ENCODE measurements around the gene ZNF274. TPM values are rescaled to one million over a fixed set of nuclear protein-coding genes. Genes with fewer than 3 reads are reported as not detected.
A peak's percentile ranks its signal among the peaks of the same experiment; 100 is the strongest.

Gene ZNF274
- total and polyA plus RNA-seq, 2 of the 8 experiments (the other 6 are each of a cell fraction or from before 2014, with no cell fraction given), result 13.3 to 25.1 TPM

GRCh38 chr19:58183817-58184215 lies 955 bp downstream of the ZNF274 start (continued):
- no peak for TF ChIP-seq CTCF (IDR thresholded peaks at IDR 0.05; ENCODE audit: control extremely low read depth in 1 of 3, insufficient read depth in 1 of 3, low read depth in 1 of 3, low read length in 3 of 3)
- TF ChIP-seq NRF1 (IDR thresholded peaks at IDR 0.05; ENCODE audit: low read depth, low read length), result no peak
- no peak for TF ChIP-seq JUN (IDR thresholded peaks at IDR 0.05; ENCODE audit: low read depth, low read length)
- no peak for TF ChIP-seq PHF8 (conservative IDR thresholded peaks at IDR 0.05; ENCODE audit: low read depth, low read length)
- TF ChIP-seq RAD21 (IDR thresholded peaks at IDR 0.05 in 1 of 2, conservative IDR thresholded peaks at IDR 0.05 in 1 of 2; ENCODE audit: low read depth in 2 of 2, low read length in 2 of 2), result no peak
- TF ChIP-seq MAFK (IDR thresholded peaks at IDR 0.05; ENCODE audit: low read depth, low read length), result no peak
- peak; percentile 64 for TF ChIP-seq SAP30 (IDR thresholded peaks at IDR 0.05; ENCODE audit: insufficient read depth, insufficient replicate concordance, low read length)
